K562 (cell line): ENCODE data around the gene GDF15. TPM values are rescaled to one million over a fixed set of nuclear protein-coding genes. Genes with fewer than 3 reads are reported as not detected.

ENCODE experiments used
- CBX5 ChIP-seq: IDR thresholded peaks from 2 replicates; pipeline ENCODE4 v1.6.1; 2014; ENCODE audit warnings: low read depth, borderline replicate concordance
- EZH2 ChIP-seq: IDR thresholded peaks from 2 replicates; pipeline ENCODE4 v1.6.1; 2012; ENCODE audit warnings: low read depth, mild to moderate bottlenecking, inconsistent platforms, low read length, borderline replicate concordance
- FUS ChIP-seq: fragments of 200-400 bp; formaldehyde crosslinking; optimal IDR thresholded peaks from 2 replicates; pipeline ENCODE3; 2017; ENCODE audit warnings: low read depth, low read length
- HEY1 ChIP-seq: fragments of 250-450 bp; sonication (Bioruptor Pico); IDR thresholded peaks from 2 replicates; pipeline ENCODE4 v1.5.0; 2020; ENCODE audit warnings: mild to moderate bottlenecking, moderate library complexity, borderline replicate concordance
- MEIS2 ChIP-seq: fragments of 450-650 bp; IDR thresholded peaks from 2 replicates; pipeline ENCODE4 v1.6.1; 2014; ENCODE audit warnings: mild to moderate bottlenecking; ENCODE audit not compliant: partially characterized antibody
- MGA ChIP-seq: fragments of 450-650 bp; IDR thresholded peaks from 2 replicates; pipeline ENCODE4 v1.6.1; 2016; ENCODE audit warnings: mild to moderate bottlenecking, moderate library complexity
- MTA1 ChIP-seq: fragments of 450-650 bp; IDR thresholded peaks from 2 replicates; pipeline ENCODE4 v1.6.1; 2017; ENCODE audit warnings: borderline replicate concordance
- NCOA1 ChIP-seq: fragments of 450-650 bp; IDR thresholded peaks from 2 replicates; pipeline ENCODE4 v1.6.1; 2016; ENCODE audit warnings: low read depth
- NFATC3 ChIP-seq: fragments of 450-650 bp; IDR thresholded peaks from 2 replicates; pipeline ENCODE4 v1.6.1; 2017; ENCODE audit warnings: mild to moderate bottlenecking
- SIN3B ChIP-seq: fragments of 450-650 bp; IDR thresholded peaks from 2 replicates; pipeline ENCODE4 v1.6.1; 2017; ENCODE audit warnings: low read depth, mild to moderate bottlenecking, moderate library complexity
- SUPT5H ChIP-seq: fragments of 450-650 bp; IDR thresholded peaks from 2 replicates; pipeline ENCODE4 v1.6.1; 2016
- TAF15 ChIP-seq: fragments of 200-400 bp; formaldehyde crosslinking; IDR thresholded peaks from 2 replicates; pipeline ENCODE4 v1.6.1; 2017; ENCODE audit warnings: mild to moderate bottlenecking, low read depth, low read length, moderate library complexity
- TEAD2 ChIP-seq: fragments of 450-650 bp; IDR thresholded peaks from 2 replicates; pipeline ENCODE4 v1.6.1; 2016; ENCODE audit warnings: missing genetic modification characterization, control low read depth, missing compliant biosample characterization
- ZBTB2 ChIP-seq: fragments of 450-650 bp; IDR thresholded peaks from 2 replicates; pipeline ENCODE4 v1.6.1; 2016; ENCODE audit warnings: antibody characterized with exemption
- ZC3H11A ChIP-seq: IDR thresholded peaks from 2 replicates; pipeline ENCODE4 v1.6.1; 2012; ENCODE audit warnings: low read depth, low read length, improper control_type of control experiment
- ZFX ChIP-seq: sonication (generic); formaldehyde crosslinking; IDR thresholded peaks from 2 replicates; pipeline ENCODE4 v1.8.0; 2022; ENCODE audit warnings: mild to moderate bottlenecking, missing genetic modification reagents, moderate library complexity
- ZNF766 ChIP-seq: fragments of 200-800 bp; sonication (Bioruptor generic); conservative IDR thresholded peaks from 2 replicates; pipeline ENCODE4 v1.6.1; 2016; ENCODE audit warnings: missing genetic modification characterization, missing compliant biosample characterization
- ZNF780A ChIP-seq: fragments of 250-450 bp; sonication (Bioruptor Pico); IDR thresholded peaks from 2 replicates; pipeline ENCODE4 v1.5.0; 2021; ENCODE audit warnings: mild to moderate bottlenecking
- polyA plus RNA-seq, 8 experiments: library from polyadenylated mRNA; depleted of rRNA in 4 of 8; stranded (reverse) in 5 of 8; unstranded in 3 of 8; fragments of >200 nt; fragmentation: Nextera tagmentation in 2 of 8; fragmentation: Illumina TruSeq in 1 of 8; extraction: Ambion mirVana in 2 of 8; extraction: Trizol in 1 of 8; gene quantifications; 2 replicates each; pipeline versions ENCODE4 v1.2.1 to v1.2.3, GENCODE V29; 2011 to 2014; ENCODE audit warnings: inconsistent platforms in 1 of 8, missing spikeins in 1 of 8
- total RNA-seq, 7 experiments: library from RNA; depleted of rRNA in 6 of 7; stranded (reverse); fragments of >200 nt in 6 of 7; fragmentation: Illumina TruSeq in 2 of 7; extraction: Trizol in 2 of 7; gene quantifications; 2 replicates each; pipeline versions ENCODE4 v1.2.1 to v1.2.3, GENCODE V29; 2011 to 2021; ENCODE audit warnings: low replicate concordance in 1 of 7

The GDF15 gene
- total and polyA plus RNA-seq, 9 of the 15 experiments (the other 6 are each of a cell fraction or from before 2014, with no cell fraction given) = 2.3 to 82.4 (median 12.5) TPM

GRCh38 chr19:18366021-18366435, 19.9 kb upstream of the GDF15 start (continued):
- TF ChIP-seq MGA (no peak), MEIS2 (no peak), NCOA1 (no peak), TEAD2 (tag) (no peak), SUPT5H (no peak), ZC3H11A (no peak), ZFX (CRISPR knock-in tag) (no peak), FUS (no peak), TAF15 (no peak), HEY1 (CRISPR knock-in tag) (no peak), ZBTB2 (no peak), SIN3B (no peak), CBX5 (no peak), ZNF766 (no peak), EZH2 (no peak), NFATC3 (no peak), ZNF780A (CRISPR knock-in tag) (no peak), MTA1 (no peak)
